Posterior vena cava (tissue), 2 donors: ENCODE measurements around the gene SSH2. TPM values are rescaled to one million over a fixed set of nuclear protein-coding genes. Genes with fewer than 3 reads are reported as not detected.
"Not testable (repeated sequence)": the region's sequence is repeated elsewhere in the genome, so short reads cannot be mapped to it uniquely, and the experiment has no call there.

Experiments used
- DNase-seq: peaks from one replicate; pipeline ENCODE4 v3.0.0-alpha.2; 2020; ENCODE audit warnings: low spot score
- intact Hi-C, 2 donors: fragments of 100-400 bp; cut with DNase I; formaldehyde crosslinking; loops; one replicate each; pipeline versions ENCODE4 v1.14.1 to v1.14.2; 2022 to 2023
- total RNA-seq, 2 donors: library from RNA; stranded (reverse); fragmentation: NEBNext Ultra II Directional; extraction: Animal tissue kit (Norgen Biotek cat#: 25700); gene quantifications; one replicate each; pipeline ENCODE4 v1.2.1, GENCODE V29; 2021
- donor health status: DM: yes; HTN: yes; CAD: no.
- donor health status: DM: yes; HTN: yes; CAD: no.

SSH2 gene
- total RNA-seq, 2 donors from 2014 or later: 26.0 to 33.3 TPM

DNA sequence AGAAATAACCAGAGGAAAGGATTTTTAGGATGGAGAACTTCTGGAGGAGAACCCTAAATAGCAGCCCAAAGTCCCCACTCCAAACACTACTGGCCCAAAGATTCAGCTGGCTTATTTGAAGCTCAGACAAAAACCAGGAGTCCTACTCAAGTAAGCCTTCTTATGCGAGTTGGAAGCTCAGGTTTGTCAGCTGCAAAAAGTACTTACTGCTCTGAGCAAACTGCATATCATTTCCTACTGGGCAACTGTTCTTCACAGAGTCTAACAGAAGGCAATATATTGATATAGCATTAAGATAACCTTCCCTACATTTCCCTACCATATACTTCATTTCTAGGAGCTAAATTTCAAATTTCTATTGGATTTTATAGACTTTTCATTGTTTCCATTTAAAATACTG is 231.2 kb downstream of the SSH2 start:
- intact Hi-C loops: no loop called here
- DNase-seq: no peak

GRCh38 chr17:29698019-29698777 is 231.8 kb downstream of the SSH2 start:
- intact Hi-C loops: no loop called here
- no peak for DNase-seq

- no peak for DNase-seq
- intact Hi-C loops: no loop called here
Measured at GRCh38 chr17:29697371-29697770, 232.7 kb downstream of the SSH2 start.

GRCh38 chr17:29694918-29695563 is 235.0 kb downstream of the SSH2 start:
- intact Hi-C loops: no loop called here
- DNase-seq: no peak

- intact Hi-C loops: no loop called here
- DNase-seq: no peak
Measured at GRCh38 chr17:29693751-29694150, 236.3 kb downstream of the SSH2 start.

- DNase-seq: no peak
- intact Hi-C loops: no loop called here
Measured at GRCh38 chr17:29687596-29687995, 242.4 kb downstream of the SSH2 start.

DNA sequence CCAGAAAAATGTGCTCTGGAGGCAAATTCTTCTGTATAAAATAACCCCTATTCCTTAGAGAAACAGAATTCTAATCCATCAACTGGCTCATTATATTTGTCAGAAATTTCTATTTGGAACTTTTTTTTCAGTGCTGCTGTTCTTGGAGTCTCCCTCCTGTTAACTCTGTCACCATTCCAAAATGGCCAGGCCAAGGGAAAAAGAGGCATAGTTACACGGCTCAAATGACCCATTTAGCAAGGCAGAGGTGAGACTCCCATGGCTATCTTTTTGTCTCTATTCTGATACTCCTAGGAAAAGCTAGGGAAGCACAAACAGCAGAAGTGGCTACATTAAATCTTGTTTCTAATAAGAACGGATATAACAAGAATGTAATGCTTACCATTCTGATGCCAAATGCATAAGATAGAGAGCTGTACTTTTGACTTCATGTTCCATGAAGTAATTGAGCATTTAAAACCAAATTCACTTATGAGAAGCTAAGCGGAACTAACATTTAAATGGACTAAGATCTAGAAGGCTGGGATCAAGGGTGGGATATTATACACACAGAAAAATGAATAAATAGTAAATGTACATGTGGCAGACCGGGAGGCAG is 242.9 kb downstream of the SSH2 start:
- DNase-seq: no peak

GRCh38 chr17:29683481-29683880 is 246.5 kb downstream of the SSH2 start:
- intact Hi-C loops: no loop called here
- no peak for DNase-seq

More for the DNA sequence above, 242.9 kb downstream of the SSH2 start:
- intact Hi-C loops: no loop called here

DNA sequence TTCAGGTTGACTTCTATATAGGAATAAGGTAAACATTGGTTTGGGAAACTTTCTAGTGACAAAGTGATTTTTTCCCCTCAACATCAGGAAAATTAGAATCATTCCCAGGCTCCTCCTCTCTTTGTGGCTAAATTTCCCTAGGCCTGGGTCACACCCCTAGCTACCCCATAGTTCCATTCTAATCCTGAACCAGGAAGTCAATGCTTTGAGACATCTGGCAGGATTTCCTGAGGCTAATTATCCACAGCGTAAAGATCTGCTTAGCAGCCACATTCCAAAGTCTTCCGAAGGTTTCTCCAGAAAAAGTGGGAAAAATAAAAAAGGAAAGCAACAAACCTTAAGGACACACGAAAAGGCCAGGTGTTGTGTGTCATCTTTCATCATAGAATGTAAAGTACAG is 247.0 kb downstream of the SSH2 start:
- DNase-seq: no peak
- intact Hi-C loops: no loop called here

DNA sequence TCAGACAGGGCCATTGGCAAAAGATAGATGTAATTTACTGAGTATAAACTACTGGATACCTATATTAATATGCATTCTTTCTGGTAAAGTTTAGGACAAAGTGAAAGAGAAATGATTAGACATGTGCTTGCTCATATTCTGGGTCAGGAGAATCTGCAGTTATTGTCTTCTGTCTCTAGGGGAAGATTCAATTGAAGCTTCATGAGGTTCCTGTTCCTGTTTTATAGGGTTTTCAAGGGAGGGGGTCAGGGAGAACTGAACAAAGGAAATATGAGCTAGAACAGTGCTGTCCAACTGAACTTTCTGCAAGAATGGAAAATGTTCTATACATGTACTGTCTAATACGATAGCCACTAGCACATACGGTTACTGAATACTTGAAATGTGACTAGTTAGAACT is 248.0 kb downstream of the SSH2 start:
- intact Hi-C loops: no loop called here
- DNase-seq: no peak

- no peak for DNase-seq
- intact Hi-C loops: no loop called here
Measured at GRCh38 chr17:29677824-29678223, 252.2 kb downstream of the SSH2 start.

DNA sequence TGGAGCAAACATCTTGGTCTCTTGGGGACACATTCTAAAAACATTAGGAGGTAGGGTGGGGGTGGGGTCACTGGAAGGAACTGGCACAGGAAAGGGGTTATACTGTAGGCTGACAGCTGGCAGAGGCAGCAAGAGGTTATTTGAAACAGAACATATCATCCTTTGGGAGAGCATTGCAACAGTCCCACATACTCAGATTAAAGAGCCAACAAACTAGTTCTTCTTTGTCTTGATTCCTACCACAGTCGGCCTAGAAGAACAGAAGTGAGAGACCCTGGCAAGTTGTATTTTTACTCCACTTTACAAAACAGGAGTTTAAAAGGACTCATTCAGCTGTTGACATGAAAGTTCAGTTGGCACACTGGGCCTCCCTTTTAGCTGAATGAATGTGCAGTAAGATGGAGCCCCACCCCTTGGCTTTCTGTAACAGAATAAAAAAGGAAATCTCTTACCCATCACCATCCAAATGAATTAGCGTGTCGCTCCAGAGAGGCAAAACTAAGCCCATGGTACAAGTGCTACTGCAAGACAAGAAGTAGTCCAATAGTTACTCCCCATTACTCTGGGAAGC is 252.7 kb downstream of the SSH2 start:
- intact Hi-C loops: no loop called here
- no peak for DNase-seq

DNA sequence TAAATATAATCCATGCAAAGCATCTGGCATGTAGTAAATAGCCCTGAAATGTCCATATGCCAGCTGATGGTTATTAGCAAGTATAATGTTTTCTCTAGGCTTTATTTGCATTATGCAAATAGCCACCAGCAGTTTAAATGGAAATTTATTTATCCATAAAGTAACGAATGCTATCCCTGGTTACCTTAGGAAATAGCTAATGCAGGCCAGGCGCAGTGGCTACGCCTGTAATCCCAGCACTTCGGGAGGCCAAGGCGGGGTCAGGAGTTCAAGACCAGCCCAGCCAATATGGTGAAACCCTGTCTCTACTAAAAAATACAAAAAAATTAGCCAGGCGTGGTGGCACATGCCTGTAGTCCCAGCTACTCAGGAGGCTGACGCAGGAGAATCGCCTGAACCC is 254.1 kb downstream of the SSH2 start:
- intact Hi-C loops, DNase-seq: not testable (repeated sequence)

GRCh38 chr17:29674281-29674680 is 255.7 kb downstream of the SSH2 start:
- no peak for DNase-seq
- intact Hi-C loops: no loop called here

GRCh38 chr17:29671661-29672060 is 258.4 kb downstream of the SSH2 start:
- no peak for DNase-seq
- intact Hi-C loops: no loop called here

- intact Hi-C loops: no loop called here
Measured at GRCh38 chr17:29669266-29669665, 260.8 kb downstream of the SSH2 start.

GRCh38 chr17:29667969-29668368 is 262.1 kb downstream of the SSH2 start:
- DNase-seq: no peak
- intact Hi-C loops: no loop called here

More at GRCh38 chr17:29669266-29669665, 260.8 kb downstream of the SSH2 start:
- DNase-seq: no peak

DNA sequence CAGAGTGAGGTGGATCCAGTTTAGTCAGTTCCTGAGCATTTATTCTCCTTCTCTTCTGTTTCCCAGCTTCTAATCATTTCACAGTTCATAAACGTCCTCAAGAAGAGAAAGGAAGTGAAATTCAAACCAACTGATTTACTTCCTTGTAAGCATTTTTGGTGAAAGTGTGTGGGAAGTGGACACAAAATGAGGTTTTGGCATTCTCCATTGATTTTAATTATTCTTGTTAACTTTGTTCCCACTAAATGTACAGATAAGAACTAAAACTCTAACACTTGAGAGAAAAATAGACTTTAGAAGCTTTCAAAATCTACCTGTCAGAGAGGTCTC is 264.6 kb downstream of the SSH2 start:
- intact Hi-C loops: no loop called here
- DNase-seq: no peak

GRCh38 chr17:29664743-29665480 is 265.1 kb downstream of the SSH2 start:
- DNase-seq: no peak
- intact Hi-C loops: no loop called here

DNA sequence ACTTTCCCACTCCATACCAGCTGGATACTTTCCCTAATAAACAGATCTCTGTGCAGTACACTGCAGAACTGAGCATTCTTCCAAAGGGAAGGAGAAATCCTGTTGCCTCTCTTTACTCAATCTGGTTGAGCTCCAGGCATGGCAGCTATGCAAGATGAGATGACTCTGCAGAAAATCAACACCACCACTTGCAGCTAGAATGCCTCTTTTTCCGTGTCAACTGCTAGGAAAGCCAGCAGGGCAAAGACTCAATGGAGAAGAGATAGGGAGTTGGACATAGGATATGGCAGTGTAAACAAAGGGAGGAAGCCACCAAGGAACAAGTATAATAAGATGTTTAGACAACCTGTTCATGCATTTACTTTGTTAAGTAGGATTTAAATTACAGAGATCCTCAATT is 266.9 kb downstream of the SSH2 start:
- intact Hi-C loops: no loop called here
- DNase-seq: no peak
